Cortex of kidney (tissue), 1 donor: ENCODE data around the gene RNF187.
"Not testable (repeated sequence)": the region's sequence is repeated elsewhere in the genome, so short reads cannot be mapped to it uniquely, and the experiment has no call there.

Experiments used
- DNase-seq: peaks from one replicate; lab custom pipeline; 2025; lab: John Stamatoyannopoulos, UW

The RNF187 gene

GRCh38 chr1:228460821-228461220 is 26.4 kb upstream of the RNF187 start:
- DNase-seq: no peak

- DNase-seq: no peak
These were observed 24.6 kb upstream of the RNF187 start for GRCh38 chr1:228462560-228462959.

GRCh38 chr1:228463009-228463558 is 24.1 kb upstream of the RNF187 start:
- DNase-seq: no peak

GRCh38 chr1:228463559-228464455 is 23.4 kb upstream of the RNF187 start:
- no peak for DNase-seq

- DNase-seq: no peak
These were observed 22.6 kb upstream of the RNF187 start for GRCh38 chr1:228464487-228464983.

- DNase-seq: no peak
These were observed 22.0 kb upstream of the RNF187 start for GRCh38 chr1:228465141-228465540.

GRCh38 chr1:228465571-228466146 is 21.5 kb upstream of the RNF187 start:
- no peak for DNase-seq

- not testable (repeated sequence) for DNase-seq
These were observed 19.0 kb upstream of the RNF187 start for GRCh38 chr1:228468188-228468587.

GRCh38 chr1:228469413-228470162 is 17.6 kb upstream of the RNF187 start:
- DNase-seq: no peak

- no peak for DNase-seq
These were observed 15.9 kb upstream of the RNF187 start for GRCh38 chr1:228471154-228471761.

- DNase-seq: no peak
These were observed 15.3 kb upstream of the RNF187 start for GRCh38 chr1:228471762-228472398.

- DNase-seq: no peak
These were observed 14.5 kb upstream of the RNF187 start for GRCh38 chr1:228472655-228473054.

GRCh38 chr1:228474507-228474906 is 12.7 kb upstream of the RNF187 start:
- no peak for DNase-seq

- DNase-seq: no peak
These were observed 11.4 kb upstream of the RNF187 start for GRCh38 chr1:228475812-228476211.

GRCh38 chr1:228477263-228477662 is 9.9 kb upstream of the RNF187 start:
- DNase-seq: no peak

GRCh38 chr1:228478326-228478725 is 8.9 kb upstream of the RNF187 start:
- no peak for DNase-seq

- DNase-seq: no peak
These were observed 8.1 kb upstream of the RNF187 start for GRCh38 chr1:228478912-228479711.

GRCh38 chr1:228483789-228484188 is 3.4 kb upstream of the RNF187 start:
- DNase-seq: no peak

GRCh38 chr1:228486596-228487335 is 416 bp upstream of the RNF187 start:
- no peak for DNase-seq
